PC-3 (cell line): ENCODE data around the gene PTPA. TPM values are rescaled to one million over a fixed set of nuclear protein-coding genes. Genes with fewer than 3 reads are reported as not detected.

ENCODE experiments used
- ATAC-seq: fragments of 200-7000 bp; cut with Tn5 transposase; 2 replicates; pipeline ENCODE4 v1.9.1; 2020; ENCODE audit warnings: mild to moderate bottlenecking, moderate library complexity
- BruUV-seq: library from RNA; stranded (reverse); fragments of 400-500 nt; replicated peaks from 2 replicates; lab custom pipeline; 2021; lab: Mats Ljungman, UMichigan
- CTCF ChIA-PET: fragments of 300-600 bp; sonication (Branson Sonifier 250); formaldehyde crosslinking; loops from one replicate; lab custom pipeline; 2022; ENCODE audit warnings: antibody characterized with exemption; lab: Charles Lee
- POLR2A ChIA-PET: fragments of 300-600 bp; sonication (Branson Sonifier 250); formaldehyde crosslinking; loops from one replicate; lab custom pipeline; 2022; ENCODE audit warnings: antibody characterized with exemption; ENCODE audit not compliant: unreplicated experiment; lab: Charles Lee
- DNase-seq: peaks from one replicate; pipeline ENCODE4 v3.0.0-alpha.2; 2015
- H2AFZ ChIP-seq: fragments of 300-600 bp; sonication (generic); 2 replicates; pipeline ENCODE4 v1.6.0; 2016; ENCODE audit warnings: antibody characterized with exemption, low read length
- H3F3A ChIP-seq: fragments of 300-600 bp; sonication (generic); one replicate; pipeline ENCODE4 v1.6.0; 2017; ENCODE audit warnings: antibody characterized with exemption, low read length, control low read depth, mild to moderate bottlenecking; ENCODE audit not compliant: unreplicated experiment
- H3K27ac ChIP-seq: fragments of 300-600 bp; sonication (generic); 2 replicates; pipeline ENCODE4 v1.5.1; 2016; ENCODE audit warnings: mild to moderate bottlenecking, low read length
- H3K27me3 ChIP-seq: fragments of 300-600 bp; sonication (generic); 2 replicates; pipeline ENCODE4 v1.6.1; 2016; ENCODE audit warnings: low read length, mixed read lengths
- H3K36me3 ChIP-seq: fragments of 300-600 bp; sonication (generic); 2 replicates; pipeline ENCODE4 v1.6.1; 2016; ENCODE audit warnings: low read depth, mixed run types, low read length, mixed read lengths
- H3K4me1 ChIP-seq: fragments of 300-600 bp; sonication (generic); 2 replicates; pipeline ENCODE4 v1.5.1; 2016; ENCODE audit warnings: low read length; ENCODE audit not compliant: insufficient read depth
- H3K4me2 ChIP-seq: fragments of 300-600 bp; sonication (generic); 2 replicates; pipeline ENCODE4 v1.6.0; 2016; ENCODE audit warnings: low read length
- H3K4me3 ChIP-seq: fragments of 300-600 bp; sonication (generic); 2 replicates; pipeline ENCODE4 v1.5.1; 2016; ENCODE audit warnings: mild to moderate bottlenecking, low read length, mixed read lengths
- H3K79me2 ChIP-seq: fragments of 300-600 bp; sonication (generic); 2 replicates; pipeline ENCODE4 v1.6.1; 2017; ENCODE audit warnings: low read length, mixed read lengths
- H3K9ac ChIP-seq: fragments of 300-600 bp; sonication (generic); 2 replicates; pipeline ENCODE4 v1.6.0; 2016; ENCODE audit warnings: mild to moderate bottlenecking, low read length
- H3K9me2 ChIP-seq: fragments of 300-600 bp; sonication (generic); replicated peaks from 2 replicates; pipeline ENCODE4 v1.6.1; 2016; ENCODE audit warnings: mixed run types, low read length, mixed read lengths
- H3K9me3 ChIP-seq: fragments of 300-600 bp; sonication (generic); 2 replicates; pipeline ENCODE4 v1.6.1; 2016; ENCODE audit warnings: low read length, mixed read lengths
- H4K20me1 ChIP-seq: fragments of 300-600 bp; sonication (generic); 2 replicates; pipeline ENCODE4 v1.6.1; 2016; ENCODE audit warnings: low read length, mixed read lengths
- CTCF ChIP-seq: fragments of 300-600 bp; sonication (generic); conservative IDR thresholded peaks from 2 replicates; pipeline ENCODE4 v1.5.1; 2017; ENCODE audit warnings: antibody characterized with exemption, low read depth, mild to moderate bottlenecking, low read length
- EZH2 ChIP-seq: fragments of 300-600 bp; sonication (generic); IDR thresholded peaks from one replicate; pipeline ENCODE4 v1.6.1; 2017; ENCODE audit warnings: antibody characterized with exemption, mild to moderate bottlenecking, low read length; ENCODE audit not compliant: unreplicated experiment
- EZH2phosphoT487 ChIP-seq: fragments of 300-600 bp; sonication (generic); IDR thresholded peaks from 2 replicates; pipeline ENCODE4 v1.6.1; 2018; ENCODE audit warnings: mild to moderate bottlenecking, antibody characterized with exemption, low read length, borderline replicate concordance
- intact Hi-C: fragments of 100-400 bp; cut with micrococcal nuclease; formaldehyde crosslinking; loops from 2 replicates; pipeline ENCODE4 v1.9.0; 2023
- total RNA-seq: library from RNA; depleted of rRNA; stranded (reverse); fragments of >200 nt; gene quantifications from 2 replicates; pipeline ENCODE4 v1.2.3, GENCODE V29; 2014

Gene PTPA
- total RNA-seq, 1 experiment from 2014 or later = 138 TPM

- no TSS peak for BruUV-seq
- peaks cover 6% of the 10 kb centered on the region for H3K4me1 ChIP-seq
- ATAC-seq (no peak), DNase-seq (no peak)
- intact Hi-C loops = no loop called here
- TF ChIP-seq CTCF (no peak), EZH2 (no peak), EZH2phosphoT487 (no peak)
- no peak overlapping the region for H2AFZ ChIP-seq
- H3K4me3 ChIP-seq = no peak overlapping the region
- H3K27me3 ChIP-seq = no peaks in the 10 kb centered on the region
- no peaks in the 10 kb centered on the region for H3F3A ChIP-seq
- CTCF ChIA-PET = no interaction called here
- no peak overlapping the region for H3K27ac ChIP-seq
- no peaks in the 10 kb centered on the region for H3K79me2 ChIP-seq
- POLR2A ChIA-PET = no interaction called here
- no peaks in the 10 kb centered on the region for H3K36me3 ChIP-seq
- no peak overlapping the region for H3K4me2 ChIP-seq
- no peak overlapping the region for H3K9ac ChIP-seq
- H4K20me1 ChIP-seq = no peaks in the 10 kb centered on the region
- H3K9me3 ChIP-seq = no peaks in the 10 kb centered on the region
- H3K9me2 ChIP-seq = no peaks in the 10 kb centered on the region
Measured at GRCh38 chr9:129184596-129185122, 73.4 kb downstream of the PTPA start.

- POLR2A ChIA-PET = no interaction called here
- no peaks in the 10 kb centered on the region for H4K20me1 ChIP-seq
- H3K36me3 ChIP-seq = no peaks in the 10 kb centered on the region
- H3K9me3 ChIP-seq = no peaks in the 10 kb centered on the region
- BruUV-seq = no TSS peak
- no peak for TF ChIP-seq EZH2phosphoT487
- no peak for TF ChIP-seq EZH2
- no peak for TF ChIP-seq CTCF
- no peaks in the 10 kb centered on the region for H3K9me2 ChIP-seq
- H3F3A ChIP-seq = no peaks in the 10 kb centered on the region
- no peak overlapping the region for H2AFZ ChIP-seq
- H3K4me1 ChIP-seq = peaks cover 6% of the 10 kb centered on the region
- no peaks in the 10 kb centered on the region for H3K27me3 ChIP-seq
- no peak for ATAC-seq
- no peak overlapping the region for H3K4me3 ChIP-seq
- no peak overlapping the region for H3K4me2 ChIP-seq
- CTCF ChIA-PET = no interaction called here
- H3K27ac ChIP-seq = no peak overlapping the region
- H3K9ac ChIP-seq = no peak overlapping the region
- no peak for DNase-seq
- no peaks in the 10 kb centered on the region for H3K79me2 ChIP-seq
- intact Hi-C loops = no loop called here
Measured at GRCh38 chr9:129185402-129185801, 74.2 kb downstream of the PTPA start.

GRCh38 chr9:129185991-129186390, 74.8 kb downstream of the PTPA start:
- Histone ChIP-seq H3K9ac (no peak overlapping the region), H3F3A (no peaks in the 10 kb centered on the region), H2AFZ (no peak overlapping the region), H3K36me3 (no peaks in the 10 kb centered on the region), H3K4me1 (peaks cover 6% of the 10 kb centered on the region), H3K4me3 (no peak overlapping the region), H3K27me3 (no peaks in the 10 kb centered on the region), H3K9me3 (no peaks in the 10 kb centered on the region), H3K9me2 (no peaks in the 10 kb centered on the region), H3K79me2 (no peaks in the 10 kb centered on the region), H3K4me2 (0 out of 2 replicates have a peak overlapping the region, but pooled peaks have one; percentile 14), H3K27ac (no peak overlapping the region), H4K20me1 (no peaks in the 10 kb centered on the region)
- BruUV-seq = no TSS peak
- POLR2A ChIA-PET = no interaction called here
- intact Hi-C loops = no loop called here
- peak; percentile 43 for DNase-seq
- ATAC-seq = no peak
- TF ChIP-seq EZH2phosphoT487 = no peak
- no peak for TF ChIP-seq CTCF
- TF ChIP-seq EZH2 = no peak
- CTCF ChIA-PET = no interaction called here
